ENCODE measurements around the gene WNT3.

DNA sequence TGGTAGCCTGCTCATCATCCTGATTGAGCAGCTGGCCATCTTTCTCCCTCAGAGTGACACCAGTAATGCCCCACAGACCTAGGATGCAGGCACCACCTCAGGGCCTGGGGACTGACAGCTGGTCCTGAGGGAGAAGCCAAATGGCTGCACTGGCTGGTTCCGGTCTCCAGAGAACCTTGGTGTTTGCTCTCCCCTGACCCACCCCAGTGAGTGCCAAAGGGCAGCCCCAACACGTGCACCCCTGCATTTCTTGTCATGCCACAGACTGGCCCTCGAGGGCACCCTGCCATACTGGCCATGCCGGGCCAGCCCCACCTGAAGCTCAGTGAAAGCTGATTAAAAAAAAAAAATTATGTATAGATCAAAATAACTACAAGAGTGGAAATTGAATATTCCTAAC lies 100.5 kb downstream of the WNT3 start:
- TF ChIP-seq POLR2A (IDR thresholded peaks at IDR 0.05): no peak
- TF ChIP-seq POLR2AphosphoS5 (IDR thresholded peaks at IDR 0.05): no peak
- TF ChIP-seq, protein P1, sequence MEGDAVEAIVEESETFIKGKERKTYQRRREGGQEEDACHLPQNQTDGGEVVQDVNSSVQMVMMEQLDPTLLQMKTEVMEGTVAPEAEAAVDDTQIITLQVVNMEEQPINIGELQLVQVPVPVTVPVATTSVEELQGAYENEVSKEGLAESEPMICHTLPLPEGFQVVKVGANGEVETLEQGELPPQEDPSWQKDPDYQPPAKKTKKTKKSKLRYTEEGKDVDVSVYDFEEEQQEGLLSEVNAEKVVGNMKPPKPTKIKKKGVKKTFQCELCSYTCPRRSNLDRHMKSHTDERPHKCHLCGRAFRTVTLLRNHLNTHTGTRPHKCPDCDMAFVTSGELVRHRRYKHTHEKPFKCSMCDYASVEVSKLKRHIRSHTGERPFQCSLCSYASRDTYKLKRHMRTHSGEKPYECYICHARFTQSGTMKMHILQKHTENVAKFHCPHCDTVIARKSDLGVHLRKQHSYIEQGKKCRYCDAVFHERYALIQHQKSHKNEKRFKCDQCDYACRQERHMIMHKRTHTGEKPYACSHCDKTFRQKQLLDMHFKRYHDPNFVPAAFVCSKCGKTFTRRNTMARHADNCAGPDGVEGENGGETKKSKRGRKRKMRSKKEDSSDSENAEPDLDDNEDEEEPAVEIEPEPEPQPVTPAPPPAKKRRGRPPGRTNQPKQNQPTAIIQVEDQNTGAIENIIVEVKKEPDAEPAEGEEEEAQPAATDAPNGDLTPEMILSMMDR (IDR thresholded peaks at IDR 0.05): no peak
- TF ChIP-seq EP300 (IDR thresholded peaks at IDR 0.05; ENCODE audit: low read depth): no peak

Measured in transverse colon (tissue), 4 donors.